NCI-H1930 (cell line): ENCODE data around the gene ZNF326.
"Not testable (repeated sequence)": the region's sequence is repeated elsewhere in the genome, so short reads cannot be mapped to it uniquely, and the experiment has no call there.

Experiments used
- DNase-seq, 2 experiments: peaks; one replicate each; lab custom pipeline; 2025; lab: John Stamatoyannopoulos, UW

Gene ZNF326

DNA sequence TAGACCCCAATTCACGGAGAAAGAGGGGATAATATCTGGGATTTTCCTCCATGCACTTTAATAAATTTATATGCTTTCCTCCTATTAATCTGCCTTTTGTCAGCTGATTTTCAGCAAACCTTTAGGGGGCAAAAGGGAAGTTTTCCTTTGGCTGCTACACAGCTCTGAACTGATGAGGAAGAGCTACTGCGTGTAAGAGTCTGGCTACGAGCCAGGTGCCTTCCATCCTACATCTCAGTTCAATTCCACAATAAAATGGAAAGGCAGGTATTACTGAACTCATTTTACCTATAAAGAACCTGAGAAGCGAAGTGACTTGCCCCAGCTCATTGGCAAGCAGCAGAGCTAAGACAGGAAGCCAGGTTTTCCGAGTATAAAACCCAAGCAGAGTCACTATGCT lies 28.3 kb upstream of the ZNF326 start:
- DNase-seq, result no peak

DNA sequence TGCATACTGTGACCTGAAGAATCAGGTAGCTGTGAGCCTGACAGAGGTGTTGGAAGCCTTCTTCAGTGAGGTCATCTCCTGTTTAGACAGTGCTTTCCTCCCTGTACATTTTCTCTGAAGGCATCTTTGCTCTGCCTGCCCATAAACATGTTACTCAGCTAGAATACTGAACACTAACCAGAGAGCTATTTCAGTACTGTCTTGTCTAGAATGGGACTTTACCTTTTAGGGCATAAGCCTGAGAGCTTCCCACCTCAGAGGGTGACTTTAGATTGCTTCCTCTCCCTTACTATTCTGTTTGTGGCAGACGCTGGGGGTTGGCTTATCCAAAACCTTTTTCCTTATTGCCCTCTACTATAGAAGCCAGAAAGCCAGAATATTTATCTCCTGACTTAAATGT lies 23.3 kb upstream of the ZNF326 start:
- DNase-seq, result no peak

DNA sequence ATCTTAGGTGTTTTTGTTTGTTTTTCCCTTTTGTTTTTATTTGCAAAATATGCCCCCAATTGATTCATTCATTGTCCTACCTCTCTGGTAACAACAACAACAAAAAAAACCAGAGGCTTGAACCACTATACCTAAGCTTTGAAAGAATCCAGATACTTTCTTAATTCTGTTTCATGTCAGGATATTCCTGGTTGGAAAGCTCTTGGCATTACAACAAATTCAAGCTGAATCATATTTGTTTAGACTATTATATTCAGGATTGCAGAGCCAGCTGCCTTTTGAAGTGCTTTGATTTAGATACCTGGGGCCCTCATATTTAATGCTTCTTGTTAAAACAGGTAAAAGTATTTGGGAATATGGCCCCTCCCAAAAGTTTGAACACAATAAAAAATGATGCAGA lies 22.9 kb upstream of the ZNF326 start:
- no peak for DNase-seq

DNA sequence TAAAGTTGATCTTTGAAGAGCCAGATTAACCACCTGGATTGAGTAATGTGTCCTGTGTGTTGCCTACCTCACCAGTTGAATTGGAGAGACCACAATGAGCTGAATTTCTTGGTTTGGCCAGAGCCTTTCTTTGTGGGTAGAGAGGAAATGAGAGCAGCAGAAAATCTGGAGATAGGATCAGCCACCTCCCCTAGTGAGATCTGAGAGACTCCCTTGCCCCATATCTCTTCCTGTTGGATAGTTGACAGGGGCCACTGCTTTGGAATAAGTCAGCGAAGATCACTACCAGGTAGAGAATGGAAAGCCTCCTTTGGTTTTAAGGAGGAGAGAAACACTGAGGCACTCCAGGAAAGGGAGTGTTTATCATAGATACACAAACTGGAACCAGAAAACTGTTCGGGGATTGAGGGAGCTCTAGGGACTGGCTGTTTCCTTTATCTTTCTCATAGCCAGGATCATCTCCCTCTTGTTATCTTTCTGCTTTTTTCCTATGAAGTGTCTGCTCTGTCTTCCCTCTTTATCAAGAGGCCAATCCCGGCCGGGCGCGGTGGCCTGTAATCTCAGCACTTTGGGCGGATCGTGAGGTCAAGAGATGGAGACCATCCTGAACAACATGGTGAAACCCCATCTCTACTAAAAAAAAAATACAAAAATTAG lies 21.3 kb upstream of the ZNF326 start:
- no peak for DNase-seq

DNA sequence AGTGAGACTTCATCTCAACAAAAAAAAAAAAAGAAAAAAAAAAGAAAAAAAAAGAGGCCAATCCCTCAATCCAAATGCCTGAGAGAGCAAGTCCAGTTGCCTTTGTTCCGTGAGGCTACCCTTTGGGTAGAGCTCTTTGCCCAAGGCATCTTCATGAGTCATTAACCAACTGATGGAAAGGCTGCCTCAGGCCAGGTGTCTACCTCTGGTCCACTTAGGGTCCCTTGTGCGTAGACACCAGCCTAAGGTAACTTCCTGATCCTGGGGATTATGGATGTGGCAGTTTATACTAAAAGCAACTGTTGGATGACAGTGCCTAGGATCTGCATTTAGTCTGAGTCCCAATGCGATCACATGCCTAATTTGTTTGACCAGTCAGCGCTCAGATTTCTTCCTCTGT lies 20.7 kb upstream of the ZNF326 start:
- DNase-seq, result no peak

DNA sequence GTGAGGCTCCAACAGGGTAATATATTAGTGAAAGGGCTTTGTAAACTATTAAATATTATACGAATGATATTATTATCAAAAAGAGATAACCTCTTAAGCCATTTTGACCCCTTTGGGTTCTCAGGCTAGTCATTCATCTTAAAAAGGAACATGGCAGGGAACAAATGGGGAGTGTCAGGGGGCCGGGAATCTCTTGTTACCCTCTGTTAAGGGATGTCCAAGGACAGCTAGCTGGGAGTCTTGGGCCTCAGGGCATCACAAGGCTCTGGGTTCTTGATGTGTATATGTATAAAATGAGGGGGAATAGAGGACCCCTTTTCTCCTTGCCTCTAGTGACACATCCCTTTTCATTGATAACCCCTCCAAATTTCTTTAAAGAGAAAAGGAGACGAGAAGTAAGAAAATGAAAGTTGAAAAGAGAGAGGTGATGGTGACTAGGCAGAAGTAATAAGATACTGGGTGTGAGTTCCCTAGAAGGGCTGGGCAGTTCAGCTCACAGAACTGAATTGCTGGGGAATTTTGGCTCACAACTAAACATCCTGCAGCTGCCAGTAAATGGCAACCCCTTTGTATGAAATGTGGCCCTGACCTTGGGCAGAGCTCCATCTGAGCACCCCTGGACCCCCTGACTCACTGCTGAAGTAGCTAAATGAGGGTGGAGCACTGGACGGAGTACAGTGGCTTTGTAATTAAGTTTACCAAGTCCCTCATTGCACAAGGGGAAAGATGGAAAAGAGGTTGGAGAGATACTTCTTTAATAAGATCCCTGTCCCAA lies 20.0 kb upstream of the ZNF326 start:
- no peak for DNase-seq

DNA sequence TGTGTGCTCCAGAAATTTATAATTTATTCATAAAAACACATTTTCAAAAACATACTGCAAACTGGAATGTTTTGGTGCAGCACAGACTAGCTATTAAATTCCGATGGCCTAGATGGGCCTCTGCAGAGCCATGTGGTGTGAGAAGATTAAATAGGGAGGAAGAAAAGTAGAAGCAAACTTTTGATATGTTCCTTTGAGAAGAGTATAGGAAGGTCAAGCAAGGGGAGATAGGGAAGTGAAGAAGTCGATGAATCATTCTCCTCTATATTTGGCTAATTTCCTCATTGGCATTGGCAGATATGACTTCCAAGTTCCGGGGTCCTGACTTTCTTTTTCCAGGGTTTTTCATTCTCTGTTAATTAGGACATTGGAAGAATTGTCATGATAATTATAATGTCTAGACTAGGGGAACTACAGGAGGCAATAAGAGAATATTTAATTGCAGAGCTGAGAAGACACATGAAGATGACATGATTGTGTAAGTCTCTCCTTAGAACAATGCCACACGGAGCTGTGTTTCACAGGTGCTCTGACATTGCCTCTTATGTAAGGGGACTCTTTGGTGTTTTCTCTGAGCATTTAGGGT lies 19.3 kb upstream of the ZNF326 start:
- no peak for DNase-seq

DNA sequence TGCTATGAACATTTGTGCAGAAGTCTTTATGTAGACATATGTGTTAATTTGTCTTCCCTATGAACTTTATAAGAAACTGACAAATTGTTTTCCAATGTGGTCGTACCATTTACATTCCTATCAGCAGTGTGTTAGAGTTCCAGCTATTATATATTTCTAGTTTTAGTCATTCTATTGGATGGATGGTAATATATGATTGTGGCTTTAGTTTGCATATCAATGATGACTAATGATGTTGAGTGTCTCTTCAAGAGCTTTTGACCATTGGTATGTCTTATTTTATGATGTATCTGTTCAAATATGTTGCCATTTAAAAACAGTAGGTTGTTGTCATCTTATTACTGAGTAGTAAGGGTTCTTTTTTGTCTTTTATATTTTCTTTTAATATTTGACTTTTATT lies 16.2 kb upstream of the ZNF326 start:
- DNase-seq, result no peak

DNA sequence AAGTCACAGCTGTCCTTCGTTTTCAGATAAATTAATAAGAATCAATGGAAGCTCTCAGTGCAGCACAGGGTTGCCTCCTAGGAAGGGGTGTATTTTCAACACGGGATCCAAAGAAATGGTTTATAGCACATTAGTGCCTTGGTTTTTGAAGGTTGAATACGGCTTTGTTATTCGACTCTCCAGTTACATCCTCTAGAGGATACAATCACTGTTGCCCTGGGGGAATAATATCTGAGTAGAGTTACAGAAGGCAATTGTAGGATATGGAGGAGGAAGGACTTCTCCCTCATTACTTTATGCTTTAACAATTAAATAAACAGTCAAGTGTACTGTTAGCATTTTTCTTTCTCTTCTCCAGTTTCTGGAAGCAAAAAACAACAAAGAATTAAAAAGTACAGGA lies 14.3 kb upstream of the ZNF326 start:
- peak in 1 of 2 experiments; percentile 40 for DNase-seq

DNA sequence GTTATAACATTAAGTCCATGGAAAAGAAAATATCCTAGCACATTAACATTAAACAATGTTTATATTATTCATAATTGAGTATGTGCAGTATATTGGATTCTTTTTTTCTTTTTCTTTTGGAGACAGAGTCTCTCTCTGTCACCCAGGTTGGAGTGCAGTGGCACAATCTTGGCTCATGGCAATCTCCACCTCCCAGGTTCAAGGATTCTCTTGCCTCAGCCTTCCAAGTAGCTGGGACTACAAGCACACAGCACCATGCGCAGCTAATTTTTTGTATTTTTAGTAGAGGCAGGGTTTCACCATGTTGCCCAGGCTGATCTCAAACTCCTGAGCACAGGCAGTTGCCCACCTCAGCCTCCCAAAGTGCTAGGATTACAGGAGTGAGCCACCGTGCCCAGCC lies 12.1 kb upstream of the ZNF326 start:
- DNase-seq, result not testable (repeated sequence)

DNA sequence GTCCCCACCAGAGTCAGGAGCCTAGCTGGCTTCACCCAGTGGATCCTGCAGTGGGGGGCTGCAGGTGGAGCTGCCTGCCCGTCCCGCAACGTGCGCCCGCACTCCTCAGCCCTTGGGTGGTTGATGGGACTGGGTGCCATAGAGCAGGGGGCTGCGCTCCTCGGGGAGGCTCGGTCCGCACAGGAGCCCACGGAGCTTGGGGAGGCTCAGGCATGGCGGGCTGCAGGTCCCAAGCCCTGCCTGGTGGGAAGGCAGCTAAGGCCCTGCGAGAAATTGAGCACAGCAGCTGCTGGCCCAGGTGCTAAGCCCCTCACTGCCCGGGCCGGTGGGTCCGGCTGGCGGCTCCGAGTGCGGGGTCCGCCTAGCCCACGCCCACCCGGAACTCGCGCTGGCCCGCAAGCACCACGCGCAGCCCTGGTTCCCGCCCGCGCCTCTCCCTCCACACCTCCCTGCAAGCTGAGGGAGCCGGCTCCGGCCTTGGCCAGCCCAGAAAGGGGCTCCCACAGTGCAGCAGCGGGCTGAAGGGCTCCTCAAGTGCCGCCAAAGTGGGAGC lies 10.3 kb upstream of the ZNF326 start:
- not testable (repeated sequence) for DNase-seq

DNA sequence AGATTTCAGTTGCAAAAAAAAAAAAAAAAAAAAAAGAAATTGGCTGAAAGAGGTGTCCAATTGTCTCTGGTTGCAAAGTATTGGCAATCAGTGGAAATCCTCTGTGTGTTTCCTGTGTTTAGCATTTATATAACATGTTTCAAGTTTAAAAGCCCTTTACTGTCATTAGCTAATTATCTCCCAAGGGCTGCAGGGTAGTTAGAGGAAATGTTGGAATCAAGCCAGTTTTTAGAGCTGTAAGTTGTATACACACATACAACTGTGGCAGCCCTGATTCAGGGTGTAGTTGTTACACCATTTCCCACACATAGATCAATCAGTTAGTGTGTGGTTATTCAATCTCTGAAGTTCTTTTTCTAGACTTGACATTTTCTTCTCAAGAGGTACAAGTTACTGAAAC lies 8.9 kb upstream of the ZNF326 start:
- DNase-seq, result peak in 1 of 2 experiments; percentile 28

DNA sequence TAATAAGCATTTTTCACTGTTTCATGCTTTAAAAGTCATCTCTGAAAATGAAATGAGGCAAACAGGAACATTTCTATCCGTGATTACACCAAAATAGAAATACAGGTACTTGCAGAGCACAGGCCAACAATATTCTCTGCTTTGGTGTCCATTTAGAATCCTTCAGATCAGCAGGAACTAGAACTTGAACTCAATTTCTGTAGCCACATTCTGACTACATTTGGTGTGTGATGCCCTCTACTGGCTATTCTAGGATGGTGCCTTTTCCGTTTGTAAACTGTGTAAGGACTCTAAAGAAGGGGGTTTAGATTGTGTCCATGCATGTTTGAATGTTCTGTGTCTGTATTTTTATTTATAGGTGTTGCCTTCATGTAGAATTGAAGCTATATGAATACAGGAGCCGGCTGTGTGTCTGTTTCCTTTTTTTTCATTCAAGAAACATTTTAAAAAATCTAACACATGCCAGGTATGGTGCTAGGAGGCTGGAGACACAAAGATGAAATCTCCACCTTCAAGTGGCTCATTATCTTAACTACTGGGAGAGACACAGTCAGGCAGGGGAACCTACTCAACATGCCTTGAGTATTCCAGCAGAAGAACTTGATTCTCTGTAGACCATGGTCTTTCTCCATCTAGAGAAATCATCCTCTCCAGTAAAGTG lies 7.6 kb upstream of the ZNF326 start:
- peak; percentile 43 to 68 for DNase-seq

DNA sequence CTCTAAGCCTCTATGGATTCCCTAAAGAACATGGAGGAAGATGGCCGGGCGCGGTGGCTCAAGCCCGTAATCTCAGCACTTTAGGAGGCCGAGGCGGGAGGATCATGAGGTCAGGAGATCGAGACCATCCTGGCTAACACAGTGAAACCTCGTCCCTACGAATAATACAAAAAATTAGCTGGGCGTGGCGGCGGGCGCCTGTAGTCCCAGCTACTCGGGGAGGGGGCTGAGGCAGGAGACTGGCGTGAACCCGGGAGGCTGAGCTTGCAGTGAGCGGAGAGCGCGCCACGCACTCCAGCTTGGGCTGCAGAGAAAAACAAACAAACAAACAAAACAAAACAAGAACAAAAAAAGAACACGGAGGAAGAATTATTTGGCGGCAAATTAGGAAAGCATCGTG lies 5.8 kb upstream of the ZNF326 start:
- no peak for DNase-seq

DNA sequence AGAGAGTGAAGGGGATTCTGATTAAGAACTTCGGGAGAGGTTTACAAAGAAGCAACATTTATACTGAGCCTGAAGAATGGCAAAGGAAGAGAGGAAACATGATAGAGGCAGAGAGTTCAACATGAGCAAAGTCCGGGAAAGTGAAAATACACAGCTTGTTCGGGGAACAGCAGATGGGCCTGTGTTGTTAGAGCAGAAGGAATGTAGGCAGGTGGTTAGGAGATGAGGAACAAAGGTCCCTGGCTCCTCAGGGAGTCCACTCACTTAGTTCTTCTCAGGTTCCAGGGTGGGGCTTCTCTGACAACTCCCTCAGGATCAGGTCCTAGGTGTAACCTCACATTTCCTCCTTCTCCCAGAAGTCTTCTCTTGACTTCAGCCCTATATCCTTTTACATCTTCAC lies 5.1 kb upstream of the ZNF326 start:
- no peak for DNase-seq

DNA sequence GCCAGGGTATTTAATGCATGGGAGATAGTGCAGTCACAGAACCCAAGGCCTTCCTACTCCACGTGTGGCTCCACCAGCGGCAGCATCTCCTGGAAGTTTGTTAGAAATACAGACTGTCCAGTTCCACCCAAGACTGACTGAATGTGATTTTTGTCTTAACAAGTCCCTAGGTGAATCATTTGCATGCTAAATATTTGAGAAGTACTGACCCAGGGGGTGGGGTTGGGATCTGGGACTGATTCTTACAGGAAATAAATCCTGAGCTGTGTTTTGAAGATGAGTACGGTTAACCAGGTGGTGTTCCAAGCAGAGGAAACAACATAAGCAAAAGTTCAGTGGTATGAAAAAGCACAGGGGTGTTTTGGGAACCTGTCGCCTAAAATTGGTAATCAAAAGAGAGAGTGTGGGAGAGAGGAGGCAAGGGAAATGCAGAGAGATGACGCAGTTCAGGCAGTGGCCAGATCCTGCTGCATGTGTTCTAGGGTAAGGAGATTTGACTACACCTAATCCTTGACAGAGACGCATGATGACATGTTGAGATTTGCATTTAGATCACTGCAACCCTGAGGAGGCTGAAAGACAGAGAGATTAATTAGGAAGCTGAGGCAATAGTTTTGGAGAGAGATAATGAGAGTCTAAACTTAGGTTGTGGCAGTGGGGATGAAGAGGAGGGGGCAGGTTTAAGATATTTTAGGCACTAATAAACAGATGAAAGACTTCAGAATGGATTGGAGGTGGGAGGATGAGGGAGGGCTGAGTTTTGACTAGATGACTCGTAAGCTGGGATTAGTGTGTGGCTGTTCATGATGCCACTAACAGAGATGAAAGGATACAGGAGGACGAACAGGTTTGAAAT lies 3.7 kb upstream of the ZNF326 start:
- no peak for DNase-seq

DNA sequence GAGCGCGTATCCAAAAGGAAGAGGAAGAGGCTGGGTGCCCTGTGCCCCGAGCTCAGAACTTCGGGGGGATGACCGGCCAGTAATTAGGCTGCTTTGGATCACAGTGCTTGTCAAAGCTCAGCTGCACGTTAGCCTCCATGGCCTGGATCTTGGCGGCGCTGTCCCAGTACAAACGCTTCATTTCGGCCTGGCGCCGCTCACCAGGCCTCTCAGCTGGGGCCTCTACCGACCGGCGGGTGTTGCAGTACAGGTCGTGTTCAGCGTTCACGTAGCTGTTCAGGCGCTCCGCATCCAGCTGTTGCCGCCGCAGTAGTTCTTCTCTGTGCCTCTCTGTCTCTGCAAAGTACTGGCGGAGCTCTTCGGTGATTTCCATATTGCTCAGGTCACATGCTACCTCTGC lies 1.4 kb upstream of the ZNF326 start:
- no peak for DNase-seq

DNA sequence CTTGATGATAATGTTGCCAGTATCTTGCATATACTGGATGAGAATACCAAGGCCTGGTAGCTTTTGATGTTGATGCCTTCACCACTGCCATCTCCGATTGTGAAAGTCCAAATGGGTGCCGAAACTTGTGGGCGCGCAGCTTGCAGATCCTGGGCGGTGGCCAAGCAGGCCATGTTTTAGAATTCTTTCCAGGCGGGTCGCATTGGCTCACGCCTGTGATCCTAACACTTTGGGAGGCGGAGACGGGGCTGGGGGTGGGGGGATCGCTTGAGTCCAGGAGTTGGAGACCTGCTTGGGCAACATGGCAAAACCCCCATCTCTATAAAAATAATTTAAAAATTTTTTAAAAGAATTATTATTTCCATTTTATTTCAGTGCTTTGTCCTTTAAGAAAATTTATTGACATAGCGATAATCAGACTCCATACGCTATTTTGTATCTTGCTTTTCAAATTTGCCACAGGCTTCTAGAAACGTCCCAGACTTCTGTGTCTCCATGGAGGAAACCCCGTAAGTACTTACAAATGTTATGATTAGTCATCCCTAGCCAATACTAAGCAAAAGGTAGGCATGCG lies 592 bp upstream of the ZNF326 start:
- DNase-seq, result no peak

DNA sequence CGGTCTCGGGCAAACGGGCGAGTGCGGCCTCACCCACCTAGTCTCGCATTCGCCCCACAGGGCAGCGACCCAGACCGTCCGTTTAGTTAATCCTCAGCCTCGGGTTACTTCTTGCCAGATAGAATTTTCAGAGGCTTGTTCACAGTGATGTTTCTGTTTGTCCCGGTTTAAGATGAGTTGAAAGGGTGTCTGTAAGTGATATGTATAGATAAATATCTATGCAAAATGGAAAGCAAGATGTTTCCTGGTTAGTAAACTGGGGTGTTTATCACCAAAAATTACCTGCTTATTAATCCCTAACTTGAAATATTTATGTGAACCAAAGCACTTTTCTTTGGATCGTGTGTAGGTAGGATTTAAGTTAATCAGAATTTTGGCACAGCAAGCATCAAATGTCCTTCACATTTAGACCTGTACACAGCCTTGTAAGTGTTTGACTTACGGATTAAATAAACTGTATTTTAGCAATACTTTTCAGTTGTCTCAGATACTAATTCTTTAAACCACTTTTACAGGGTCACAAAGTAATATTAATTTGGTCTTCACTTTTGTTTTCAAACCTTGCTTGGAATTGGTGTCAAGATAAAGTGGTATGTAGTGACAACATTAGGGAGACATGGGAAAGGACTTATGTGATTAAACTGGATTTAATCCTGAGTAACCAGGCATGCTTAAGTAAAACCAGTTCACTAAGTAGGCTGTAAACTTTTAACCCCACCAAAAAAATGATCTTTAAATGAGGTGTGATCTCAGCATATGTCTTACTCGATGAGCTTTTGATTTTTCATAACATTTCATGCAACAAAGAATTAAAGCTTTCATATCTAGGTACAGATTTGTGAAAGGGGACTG lies 914 bp downstream of the ZNF326 start:
- no peak for DNase-seq

DNA sequence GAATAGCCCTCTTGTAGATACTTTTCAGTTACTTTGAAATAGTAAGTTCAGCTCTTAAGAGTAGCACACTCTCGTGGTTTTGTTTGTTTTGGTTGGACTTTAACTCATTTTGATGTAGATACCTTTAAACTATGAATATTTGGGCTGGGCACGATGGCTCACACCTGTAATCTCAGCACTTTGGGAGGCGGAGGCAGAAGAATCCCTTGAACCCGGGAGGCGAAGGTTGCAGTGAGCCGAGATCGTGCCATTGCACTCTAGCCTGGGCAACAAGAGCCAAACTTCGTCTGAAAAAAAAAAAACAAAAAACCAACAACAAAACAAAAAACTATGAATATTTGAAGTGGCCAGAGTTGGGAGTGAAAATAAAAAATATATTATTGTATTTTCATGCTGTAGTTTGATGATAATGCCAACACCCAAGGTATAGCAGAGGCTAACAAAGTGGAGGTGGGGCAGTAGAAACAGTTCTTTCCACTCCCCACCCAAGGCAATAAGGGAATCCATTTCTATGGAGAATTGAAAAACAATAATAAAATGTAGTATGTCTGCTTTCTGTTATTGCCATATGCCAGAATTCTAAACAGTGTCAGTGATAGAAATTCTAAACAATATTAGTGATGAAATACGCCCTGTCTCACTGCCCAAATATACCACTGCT lies 1.7 kb downstream of the ZNF326 start:
- no peak for DNase-seq
